Adipocyte (in vitro differentiated cells): ENCODE data around the gene MARK1.
"Not testable (repeated sequence)": the region's sequence is repeated elsewhere in the genome, so short reads cannot be mapped to it uniquely, and the experiment has no call there.

Experiments used
- DNase-seq: peaks from one replicate; pipeline ENCODE4 v3.0.0-alpha.2; 2015; ENCODE audit warnings: low read depth
- H3K27me3 ChIP-seq: replicated peaks from 2 replicates; pipeline ENCODE4 v1.7.0; 2013; ENCODE audit warnings: mild to moderate bottlenecking, low read length, moderate library complexity; ENCODE audit not compliant: control insufficient read depth, insufficient read depth
- H3K36me3 ChIP-seq: 2 replicates; pipeline ENCODE4 v1.7.0; 2013; ENCODE audit warnings: low read length, mild to moderate bottlenecking, moderate library complexity; ENCODE audit not compliant: control insufficient read depth, insufficient read depth, severe bottlenecking
- H3K4me1 ChIP-seq: 2 replicates; pipeline ENCODE4 v1.7.0; 2013; ENCODE audit warnings: mild to moderate bottlenecking, low read length, moderate library complexity; ENCODE audit not compliant: control insufficient read depth, insufficient read depth
- H3K4me3 ChIP-seq: 2 replicates; pipeline ENCODE4 v1.7.0; 2013; ENCODE audit warnings: mild to moderate bottlenecking, low read length, moderate library complexity
- H3K9ac ChIP-seq: 2 replicates; pipeline ENCODE4 v1.7.0; 2013; ENCODE audit warnings: mild to moderate bottlenecking, low read length, moderate library complexity
- H3K9me3 ChIP-seq: 2 replicates; pipeline ENCODE4 v1.7.0; 2013; ENCODE audit warnings: mild to moderate bottlenecking, low read length, moderate library complexity; ENCODE audit not compliant: control insufficient read depth

Gene MARK1

GRCh38 chr1:220680085-220680687 is 152.2 kb downstream of the MARK1 start:
- Histone ChIP-seq H3K27me3 (no peaks in the 10 kb centered on the region), H3K9me3 (peaks cover 2% of the 10 kb centered on the region), H3K4me3 (no peak overlapping the region), H3K36me3 (no peaks in the 10 kb centered on the region), H3K9ac (no peak overlapping the region), H3K4me1 (peaks cover 3% of the 10 kb centered on the region)
- DNase-seq = peak; percentile 71

DNA sequence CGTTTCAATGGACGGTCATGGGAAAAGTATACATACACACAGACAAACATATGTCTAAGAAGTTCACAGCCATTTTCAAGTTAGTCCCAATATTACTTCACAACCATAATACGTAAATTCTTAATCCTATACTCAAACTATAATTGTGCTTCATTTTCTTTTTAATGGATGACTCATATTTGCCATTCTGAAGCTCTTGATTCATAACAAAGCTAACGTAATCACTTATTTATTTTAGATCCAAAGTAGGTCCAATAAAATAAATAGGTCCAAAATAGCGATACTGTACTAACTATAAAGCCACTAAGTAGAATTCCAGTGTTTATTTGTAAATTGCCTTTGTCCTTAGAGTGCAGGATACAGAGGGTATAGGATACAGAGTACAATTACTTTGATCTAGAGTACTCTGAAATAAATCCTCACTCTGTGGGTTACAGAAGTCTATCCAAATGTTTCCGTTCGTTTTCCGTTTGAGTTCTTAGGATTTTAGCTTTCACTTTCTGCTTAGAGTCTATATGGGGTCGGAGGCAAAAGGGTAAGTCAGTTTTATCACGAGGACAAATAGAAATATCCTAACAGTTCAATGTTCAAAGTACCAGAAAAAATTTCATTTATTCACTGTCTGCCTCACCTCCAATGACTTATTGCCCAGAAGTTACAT is 153.4 kb downstream of the MARK1 start:
- peak; percentile 43 for DNase-seq
- Histone ChIP-seq H3K9me3 (peaks cover 2% of the 10 kb centered on the region), H3K4me1 (peaks cover 3% of the 10 kb centered on the region), H3K27me3 (no peaks in the 10 kb centered on the region), H3K36me3 (no peaks in the 10 kb centered on the region), H3K9ac (peak overlapping the region; percentile 46), H3K4me3 (peak overlapping the region; percentile 61)

- Histone ChIP-seq H3K27me3 (no peaks in the 10 kb centered on the region), H3K4me3 (no peak overlapping the region), H3K4me1 (peaks cover 3% of the 10 kb centered on the region), H3K36me3 (no peaks in the 10 kb centered on the region), H3K9me3 (no peaks in the 10 kb centered on the region), H3K9ac (no peak overlapping the region)
- no peak for DNase-seq
These were observed 155.1 kb downstream of the MARK1 start for GRCh38 chr1:220682901-220683576.

DNA sequence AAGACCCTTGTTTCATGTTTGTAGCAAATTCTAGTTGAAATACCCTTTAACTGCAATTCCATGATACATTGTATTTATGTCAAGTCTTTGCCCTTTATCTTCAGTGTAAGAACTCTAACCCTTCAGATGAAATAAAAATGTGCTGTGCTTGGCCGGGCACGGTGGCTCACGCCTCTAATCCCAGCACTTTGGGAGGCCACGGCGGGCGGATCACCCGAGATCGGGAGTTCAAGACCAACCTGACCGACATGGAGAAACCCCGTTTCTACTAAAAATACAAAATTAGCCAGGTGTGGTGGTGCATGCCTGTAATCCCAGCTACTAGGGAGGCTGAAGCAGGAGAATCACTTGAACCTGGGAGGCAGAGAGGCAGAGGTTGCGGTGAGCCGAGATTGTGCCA is 155.8 kb downstream of the MARK1 start:
- H3K4me1 ChIP-seq, H3K9ac ChIP-seq, H3K4me3 ChIP-seq, H3K27me3 ChIP-seq, H3K36me3 ChIP-seq, H3K9me3 ChIP-seq, DNase-seq: not testable (repeated sequence)

DNA sequence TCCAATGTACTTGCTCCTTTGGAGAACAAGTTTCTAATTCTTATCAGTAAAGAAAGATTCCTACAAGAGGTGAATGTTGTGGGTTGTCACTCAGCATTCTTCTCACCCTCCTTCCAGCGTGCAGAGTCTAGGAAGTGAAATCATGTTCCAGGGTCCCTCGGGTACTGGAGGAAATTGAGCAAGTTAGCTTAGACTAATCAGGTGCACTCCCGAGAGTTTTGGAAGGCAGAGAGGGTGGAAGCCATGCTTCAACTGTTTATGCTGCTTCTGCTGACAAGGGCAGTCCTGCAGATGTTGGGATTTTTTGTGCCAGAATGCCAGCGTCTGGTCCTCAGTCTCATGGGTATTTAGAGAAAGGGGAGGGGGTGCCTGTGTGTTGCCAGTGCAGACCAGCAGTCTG is 157.0 kb downstream of the MARK1 start:
- DNase-seq = no peak
- Histone ChIP-seq H3K4me1 (peaks cover 7% of the 10 kb centered on the region), H3K36me3 (no peaks in the 10 kb centered on the region), H3K4me3 (no peak overlapping the region), H3K27me3 (peaks cover 5% of the 10 kb centered on the region), H3K9ac (no peak overlapping the region), H3K9me3 (no peaks in the 10 kb centered on the region)

DNA sequence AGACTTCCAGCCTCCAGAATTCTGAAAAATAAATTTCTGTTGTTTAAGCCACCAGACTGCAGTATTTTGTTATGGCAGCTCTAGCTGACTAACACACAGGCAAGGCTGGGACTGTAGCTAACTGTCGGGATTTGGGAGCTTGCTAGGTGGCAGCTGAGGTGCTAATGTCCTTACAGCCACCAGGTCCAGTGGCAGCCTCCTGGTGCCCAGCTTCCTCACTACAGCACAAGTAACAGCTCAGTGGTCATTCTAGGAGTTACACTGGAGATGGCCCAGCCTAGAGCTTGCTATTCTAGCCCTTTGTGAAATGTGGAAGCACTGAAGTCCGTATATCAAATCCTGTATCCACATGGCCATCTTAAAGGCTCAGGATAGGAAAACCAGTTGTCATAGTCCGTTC is 157.9 kb downstream of the MARK1 start:
- Histone ChIP-seq H3K9ac (no peak overlapping the region), H3K9me3 (no peaks in the 10 kb centered on the region), H3K4me3 (no peak overlapping the region), H3K27me3 (peaks cover 13% of the 10 kb centered on the region), H3K4me1 (peaks cover 8% of the 10 kb centered on the region), H3K36me3 (no peaks in the 10 kb centered on the region)
- DNase-seq = no peak

- Histone ChIP-seq H3K27me3 (peaks cover 32% of the 10 kb centered on the region), H3K36me3 (no peaks in the 10 kb centered on the region), H3K9ac (no peak overlapping the region), H3K4me1 (peaks cover 6% of the 10 kb centered on the region), H3K4me3 (no peak overlapping the region), H3K9me3 (no peaks in the 10 kb centered on the region)
- DNase-seq = no peak
These were observed 159.9 kb downstream of the MARK1 start for GRCh38 chr1:220687809-220688208.

GRCh38 chr1:220689666-220690065 is 161.7 kb downstream of the MARK1 start:
- DNase-seq = no peak
- Histone ChIP-seq H3K9ac (no peak overlapping the region), H3K9me3 (no peaks in the 10 kb centered on the region), H3K4me3 (peak overlapping the region; percentile 80), H3K27me3 (peaks cover 32% of the 10 kb centered on the region), H3K4me1 (peaks cover 6% of the 10 kb centered on the region), H3K36me3 (no peaks in the 10 kb centered on the region)

- Histone ChIP-seq H3K27me3 (peaks cover 32% of the 10 kb centered on the region), H3K4me1 (peaks cover 6% of the 10 kb centered on the region), H3K4me3 (peak within 1 kb of the TSS; percentile 80), H3K9ac (peak within 1 kb of the TSS; percentile 50), H3K36me3 (no peaks in the 10 kb centered on the region), H3K9me3 (no peaks in the 10 kb centered on the region)
- DNase-seq = peak; percentile 70
These were observed 162.5 kb downstream of the MARK1 start, which contains the start of gene C1orf115 for GRCh38 chr1:220690140-220691052. Gene C1orf115 (plus strand): TSS chr1:220690363. CDS start chr1:220690403, 40 bp downstream.

GRCh38 chr1:220691053-220691684 is 163.2 kb downstream of the MARK1 start:
- H3K4me3 ChIP-seq = peak overlapping the region; percentile 80
- no peaks in the 10 kb centered on the region for H3K36me3 ChIP-seq
- DNase-seq = no peak
- H3K9ac ChIP-seq = no peak overlapping the region
- peaks cover 32% of the 10 kb centered on the region for H3K27me3 ChIP-seq
- H3K9me3 ChIP-seq = no peaks in the 10 kb centered on the region
- peaks cover 6% of the 10 kb centered on the region for H3K4me1 ChIP-seq
